HG03558 (cell line): Measurements from ENCODE around the gene ANKH.

ENCODE experiments used
- ATAC-seq: cut with Tn5 transposase; IDR thresholded peaks from one replicate; pipeline ENCODE4 v1.9.1; 2021; ENCODE audit warnings: moderate number of reproducible peaks; ENCODE audit not compliant: unreplicated experiment; ENCODE audit errors: extremely low read depth

ANKH gene

DNA sequence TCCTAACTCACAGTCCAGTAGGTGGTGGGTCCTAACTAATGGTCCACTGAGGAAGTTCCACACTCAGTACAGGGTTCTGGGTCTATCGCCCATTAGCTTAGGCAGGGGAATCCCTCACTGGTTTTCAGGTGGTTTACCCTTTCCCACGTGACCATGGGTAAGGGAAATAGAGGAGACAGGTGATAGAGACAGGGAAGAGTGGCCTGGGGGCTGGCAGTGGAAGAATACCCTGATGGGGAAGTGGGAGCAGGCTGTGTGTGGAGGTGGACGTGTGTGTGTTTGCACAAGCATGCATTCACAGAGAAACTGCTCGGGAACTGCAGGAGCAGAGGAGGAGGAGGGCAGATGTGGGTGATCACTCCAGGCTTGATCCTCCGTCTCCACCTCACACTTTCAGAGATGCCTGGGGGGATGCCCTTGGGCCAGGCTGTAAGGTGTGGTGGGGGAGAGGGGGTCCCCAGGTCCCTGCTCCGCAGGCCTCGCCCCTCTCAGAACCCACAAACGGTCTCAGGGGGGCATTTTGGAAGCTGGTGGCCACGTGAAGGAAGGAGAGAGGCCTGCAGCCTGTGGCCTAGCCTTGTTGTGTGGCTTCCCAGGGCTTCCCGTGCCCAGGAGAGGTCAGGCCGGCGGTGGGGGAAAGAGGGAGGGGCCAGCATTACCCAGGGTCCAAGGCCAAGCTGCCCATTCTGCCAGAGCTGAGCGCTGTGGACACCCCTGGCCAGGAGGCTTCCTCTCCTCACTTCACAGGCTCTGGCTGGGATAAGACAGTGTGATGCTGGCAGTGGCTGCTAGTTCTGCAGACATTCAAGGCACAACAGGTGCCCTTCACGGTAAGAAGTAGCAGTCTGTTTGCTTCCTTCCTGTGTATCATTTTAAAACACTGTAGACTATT, 127.0 kb downstream of the ANKH start:
- ATAC-seq, result no peak

- no peak for ATAC-seq
Observed at GRCh38 chr5:14743601-14744295, 127.8 kb downstream of the ANKH start.

- no peak for ATAC-seq
Observed at GRCh38 chr5:14742498-14742897, 129.1 kb downstream of the ANKH start.

DNA sequence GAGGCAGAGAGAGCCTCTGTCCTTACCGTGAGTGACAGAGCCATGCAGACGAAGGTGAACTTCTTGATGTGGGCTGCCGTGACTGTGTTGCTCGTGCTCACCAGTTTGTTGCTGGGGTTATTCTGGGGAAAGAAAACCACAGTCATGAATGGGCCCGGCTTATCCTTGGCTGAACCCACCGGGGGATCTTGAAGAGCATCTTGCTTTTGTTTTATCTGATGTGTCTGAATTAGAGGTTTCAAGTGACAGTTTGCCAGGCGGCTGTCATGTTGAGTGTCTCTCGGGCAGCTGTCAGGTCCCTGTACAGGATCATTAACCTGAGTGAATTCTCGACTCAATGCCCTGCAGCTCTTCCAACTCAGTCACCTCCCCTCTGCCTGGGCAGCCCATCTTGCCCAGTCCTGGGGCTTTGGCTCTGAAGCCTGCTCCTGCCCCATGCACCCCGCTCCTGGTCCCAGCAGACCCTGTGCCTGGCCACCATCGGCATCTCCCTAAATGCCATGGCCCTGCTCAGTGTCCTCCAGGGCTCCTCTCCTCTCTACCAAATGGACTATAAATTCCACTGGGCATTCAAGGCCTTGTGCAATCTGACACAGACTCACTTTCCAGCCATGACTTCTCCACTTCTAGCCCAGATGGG, 129.7 kb downstream of the ANKH start:
- no peak for ATAC-seq

DNA sequence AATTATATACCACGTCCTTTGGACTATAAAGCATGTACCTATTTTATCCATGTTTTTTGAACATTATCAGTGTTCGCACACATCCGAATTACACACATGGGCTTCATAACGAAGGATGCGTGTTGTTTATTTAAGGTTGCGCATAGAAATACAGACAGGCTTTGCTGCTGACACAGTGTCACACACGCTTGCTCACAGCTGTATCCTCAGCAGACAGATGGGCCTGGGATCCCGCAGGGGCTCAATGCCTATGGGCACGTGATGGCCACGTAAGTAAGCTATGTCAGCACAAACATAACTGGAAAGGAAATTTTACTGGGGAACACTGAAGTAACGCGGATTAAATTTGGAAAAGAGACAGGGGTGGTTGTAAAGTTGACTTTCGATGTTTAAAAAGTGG, 130.4 kb downstream of the ANKH start:
- no peak for ATAC-seq

DNA sequence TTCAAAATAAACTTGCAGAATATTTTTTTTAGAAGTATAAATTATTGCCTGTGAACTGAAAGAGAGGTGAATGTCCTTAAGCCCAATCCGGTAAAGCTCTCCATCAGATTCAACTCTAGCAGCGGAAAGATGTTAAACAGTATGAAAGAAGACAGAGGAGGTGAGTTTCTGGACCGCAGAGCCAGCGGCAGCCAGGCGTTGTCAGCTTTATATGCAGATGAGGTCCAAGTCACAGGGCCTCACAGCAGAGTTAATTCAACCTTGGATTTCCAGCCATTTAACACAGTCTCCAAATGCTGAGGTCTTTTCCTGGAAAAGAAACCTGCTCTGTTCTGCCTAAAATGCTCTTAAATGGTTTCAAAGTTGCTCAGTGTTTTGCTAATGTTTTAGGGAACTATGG, 131.6 kb downstream of the ANKH start:
- no peak for ATAC-seq

GRCh38 chr5:14739538-14739937, 132.0 kb downstream of the ANKH start:
- ATAC-seq, result no peak

GRCh38 chr5:14738050-14738449, 133.5 kb downstream of the ANKH start:
- no peak for ATAC-seq

GRCh38 chr5:14737291-14737690, 134.3 kb downstream of the ANKH start:
- ATAC-seq, result no peak

GRCh38 chr5:14735944-14736343, 135.6 kb downstream of the ANKH start:
- no peak for ATAC-seq

GRCh38 chr5:14734396-14734795, 137.2 kb downstream of the ANKH start:
- no peak for ATAC-seq

DNA sequence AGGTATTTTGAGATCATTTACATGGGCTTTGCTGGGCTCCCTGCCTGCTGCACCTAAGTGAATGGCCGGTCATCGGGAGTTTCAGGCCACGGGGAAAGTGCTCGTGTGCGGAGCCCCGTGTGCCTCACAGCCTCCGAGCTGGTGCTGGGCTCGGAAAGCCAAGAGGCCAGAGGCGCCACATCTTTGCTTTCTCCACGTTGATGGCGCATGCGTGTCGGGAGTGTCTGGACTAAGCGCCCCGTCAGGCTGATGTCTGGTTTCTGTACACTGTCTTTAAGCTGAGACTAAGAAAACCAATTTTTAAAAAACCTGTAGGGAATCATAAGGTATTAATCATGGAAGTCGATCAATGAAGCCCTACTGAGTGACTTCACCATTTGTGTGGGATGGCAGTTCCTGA, 137.9 kb downstream of the ANKH start:
- no peak for ATAC-seq

DNA sequence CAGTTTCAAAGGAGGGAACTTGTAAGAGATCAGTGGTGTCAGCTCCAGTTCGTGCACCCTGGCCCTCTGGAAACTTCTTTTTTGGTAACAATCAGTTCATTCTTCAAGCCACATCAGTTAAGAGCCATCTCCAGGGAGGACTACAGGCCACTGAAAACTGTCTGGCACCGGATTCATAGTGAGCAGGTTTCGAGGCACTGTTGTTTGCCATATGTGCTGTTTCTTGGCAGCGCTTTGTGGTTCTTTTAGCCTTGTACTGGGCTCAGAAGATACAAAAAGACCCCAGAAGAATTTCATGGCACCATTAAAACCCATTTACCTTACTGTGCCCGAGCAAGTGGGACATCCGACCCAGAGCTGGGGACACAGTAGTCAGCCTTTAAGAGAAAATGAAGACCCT, 138.6 kb downstream of the ANKH start:
- no peak for ATAC-seq

DNA sequence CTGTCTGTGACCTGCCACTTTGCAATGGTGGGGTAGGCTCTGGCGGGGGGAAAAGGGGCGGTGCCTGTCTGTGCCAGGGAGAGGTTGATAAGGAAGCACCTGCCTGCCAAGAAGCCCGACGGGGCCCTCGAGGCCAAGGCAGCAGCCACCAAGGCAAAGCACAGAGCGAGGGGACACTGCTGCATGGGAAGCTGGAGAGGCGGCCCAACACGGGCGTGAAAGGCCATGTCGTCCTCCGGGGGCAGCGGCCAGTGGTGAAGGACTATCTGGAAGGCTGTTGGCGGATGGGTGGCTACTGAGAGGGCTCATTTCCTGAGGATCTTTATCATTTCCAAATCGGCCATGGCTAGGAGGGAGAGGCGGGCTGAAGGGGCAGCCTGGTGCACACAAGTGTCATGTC, 140.7 kb downstream of the ANKH start:
- no peak for ATAC-seq

GRCh38 chr5:14730466-14730865, 141.1 kb downstream of the ANKH start:
- no peak for ATAC-seq

- ATAC-seq, result no peak
Observed at GRCh38 chr5:14729448-14730385, 141.9 kb downstream of the ANKH start.

DNA sequence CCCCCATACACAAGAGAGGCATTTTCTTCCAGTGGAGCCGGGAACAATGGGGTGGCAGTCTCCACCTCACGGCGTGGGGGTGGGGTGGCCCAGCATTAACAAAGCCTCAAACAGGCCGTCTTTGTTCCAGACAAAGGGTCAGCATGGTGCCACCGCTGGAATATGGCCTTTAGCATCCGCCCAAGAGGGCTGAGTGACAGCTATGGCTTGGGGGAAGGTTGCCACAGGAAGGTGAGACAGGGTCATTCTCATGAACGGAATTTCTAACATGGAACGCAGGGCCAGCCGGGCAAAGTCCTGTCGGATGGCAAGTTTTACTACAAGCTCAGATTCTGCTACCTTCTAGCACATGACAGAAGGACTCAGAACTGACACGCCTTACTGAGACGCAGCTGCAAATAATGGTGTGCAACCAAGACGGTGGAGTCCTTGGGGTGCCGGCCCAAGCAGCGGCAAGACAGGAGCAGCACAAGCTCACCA, 143.1 kb downstream of the ANKH start:
- no peak for ATAC-seq

DNA sequence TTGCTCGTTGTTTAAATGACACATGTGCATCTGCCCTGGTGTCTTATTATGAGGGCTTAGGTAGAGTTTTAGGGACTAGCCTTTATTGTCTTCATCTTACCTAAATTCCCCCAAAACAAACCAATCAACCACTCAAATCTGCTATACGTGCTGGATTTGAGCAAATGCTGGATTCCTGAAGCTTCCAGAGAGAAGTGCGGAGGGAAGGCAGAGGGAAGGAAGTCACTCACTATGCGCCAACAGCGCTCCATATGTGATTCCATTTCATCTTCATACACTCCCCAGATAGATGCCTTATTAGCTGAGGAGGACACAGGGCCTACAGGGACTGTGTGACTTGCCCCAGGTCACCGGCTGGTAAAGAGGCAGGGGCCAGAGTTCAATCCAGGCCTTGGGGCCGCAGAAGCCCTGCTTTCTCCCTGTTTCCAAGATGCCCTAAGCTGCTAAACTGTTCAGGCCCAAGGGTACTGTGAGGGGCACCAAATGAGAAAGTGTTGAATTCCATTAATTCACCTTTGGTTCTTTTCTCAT, 143.6 kb downstream of the ANKH start:
- ATAC-seq, result no peak

GRCh38 chr5:14727428-14727865, 144.1 kb downstream of the ANKH start:
- no peak for ATAC-seq
